HG02763 (cell line): Measurements from ENCODE around the gene PDLIM5.

ENCODE experiments used
- ATAC-seq: cut with Tn5 transposase; IDR thresholded peaks from one replicate; pipeline ENCODE4 v1.9.1; 2021; ENCODE audit warnings: mild to moderate bottlenecking, moderate library complexity; ENCODE audit not compliant: unreplicated experiment

PDLIM5 gene

GRCh38 chr4:94420356-94420755 is 31.4 kb upstream of the PDLIM5 start:
- no peak for ATAC-seq

GRCh38 chr4:94426783-94427182 is 25.0 kb upstream of the PDLIM5 start:
- no peak for ATAC-seq

- ATAC-seq = no peak
Measured at GRCh38 chr4:94428884-94429283, 22.9 kb upstream of the PDLIM5 start.

- no peak for ATAC-seq
Measured at GRCh38 chr4:94430406-94430805, 21.3 kb upstream of the PDLIM5 start.

- ATAC-seq = no peak
Measured at GRCh38 chr4:94431388-94431787, 20.4 kb upstream of the PDLIM5 start.

- ATAC-seq = no peak
Measured at GRCh38 chr4:94434505-94434904, 17.2 kb upstream of the PDLIM5 start.

GRCh38 chr4:94435874-94436273 is 15.9 kb upstream of the PDLIM5 start:
- no peak for ATAC-seq

- no peak for ATAC-seq
Measured at GRCh38 chr4:94436512-94436911, 15.2 kb upstream of the PDLIM5 start.

- no peak for ATAC-seq
Measured at GRCh38 chr4:94439606-94440005, 12.1 kb upstream of the PDLIM5 start.

GRCh38 chr4:94441838-94442237 is 9.9 kb upstream of the PDLIM5 start:
- ATAC-seq = no peak

GRCh38 chr4:94442251-94442650 is 9.5 kb upstream of the PDLIM5 start:
- ATAC-seq = no peak

- no peak for ATAC-seq
Measured at GRCh38 chr4:94446386-94446785, 5.4 kb upstream of the PDLIM5 start.

- ATAC-seq = no peak
Measured at GRCh38 chr4:94447754-94448411, 3.9 kb upstream of the PDLIM5 start.

GRCh38 chr4:94448815-94449375 is 2.8 kb upstream of the PDLIM5 start:
- ATAC-seq = no peak

GRCh38 chr4:94451051-94451694 is 569 bp upstream of the PDLIM5 start:
- no peak for ATAC-seq

GRCh38 chr4:94452476-94453371 is 982 bp downstream of the PDLIM5 start:
- peak; percentile 16 for ATAC-seq

GRCh38 chr4:94453391-94453963 is 1.7 kb downstream of the PDLIM5 start:
- ATAC-seq = no peak

GRCh38 chr4:94454405-94454804 is 2.7 kb downstream of the PDLIM5 start:
- no peak for ATAC-seq

GRCh38 chr4:94455081-94455480 is 3.3 kb downstream of the PDLIM5 start:
- ATAC-seq = no peak

- ATAC-seq = no peak
Measured at GRCh38 chr4:94457692-94458106, 6.0 kb downstream of the PDLIM5 start.

GRCh38 chr4:94458682-94459081 is 6.9 kb downstream of the PDLIM5 start:
- ATAC-seq = no peak
